Thoracic aorta (tissue), 2 donors: ENCODE results near the gene SHANK3. TPM values are rescaled to one million over a fixed set of nuclear protein-coding genes. Genes with fewer than 3 reads are reported as not detected.
A peak's percentile ranks its signal among the peaks of the same experiment; 100 is the strongest.

Experiments used
- ATAC-seq: fragments of 150-250 bp; one replicate; pipeline ENCODE4 v1.8.0; 2017; ENCODE audit warnings: low read depth; ENCODE audit not compliant: insufficient number of reproducible peaks, low FRiP score
- DNase-seq: peaks from one replicate; pipeline ENCODE4 v3.0.0-alpha.2; 2020; ENCODE audit warnings: low spot score
- H3K27ac ChIP-seq, 2 donors: fragments of 200-600 bp; sonication (generic); 1 replicate in 1 of 2; 2 replicates in 1 of 2; pipeline ENCODE4 v1.5.1; 2016; ENCODE audit warnings: mild to moderate bottlenecking in 2 of 2, moderate library complexity in 2 of 2
- H3K27me3 ChIP-seq: fragments of 200-600 bp; sonication (generic); replicated peaks from 2 replicates; pipeline ENCODE4 v1.6.0; 2016; ENCODE audit warnings: mild to moderate bottlenecking; ENCODE audit not compliant: insufficient read depth
- H3K36me3 ChIP-seq: fragments of 200-600 bp; sonication (generic); one replicate; pipeline ENCODE4 v1.5.1; 2016
- H3K4me1 ChIP-seq, 2 donors: fragments of 200-600 bp; sonication (generic); 1 replicate in 1 of 2; 2 replicates in 1 of 2; pipeline versions ENCODE4 v1.5.1 to v1.6.0; 2016; ENCODE audit warnings: low read depth in 2 of 2, mild to moderate bottlenecking in 1 of 2; ENCODE audit not compliant: control insufficient read depth in 1 of 2
- H3K4me3 ChIP-seq: fragments of 200-600 bp; sonication (generic); 2 replicates; pipeline ENCODE4 v1.5.1; 2016; ENCODE audit warnings: mild to moderate bottlenecking
- H3K9me3 ChIP-seq: fragments of 200-600 bp; sonication (generic); 2 replicates; pipeline ENCODE4 v1.5.1; 2016
- total RNA-seq, 2 donors: library from RNA; depleted of rRNA; stranded (reverse); fragments of >200 nt; gene quantifications; one replicate each; pipeline versions ENCODE4 v1.1.0 to v1.2.3, GENCODE V29; 2016
- TF ChIP-seq, protein P1 (sequence below): fragments of 200-600 bp; sonication (generic); IDR thresholded peaks from one replicate; pipeline ENCODE4 v1.5.1; 2019; ENCODE audit warnings: antibody characterized with exemption

The SHANK3 gene
- total RNA-seq, 2 donors from 2014 or later = 10.7 to 14.3 TPM

DNA sequence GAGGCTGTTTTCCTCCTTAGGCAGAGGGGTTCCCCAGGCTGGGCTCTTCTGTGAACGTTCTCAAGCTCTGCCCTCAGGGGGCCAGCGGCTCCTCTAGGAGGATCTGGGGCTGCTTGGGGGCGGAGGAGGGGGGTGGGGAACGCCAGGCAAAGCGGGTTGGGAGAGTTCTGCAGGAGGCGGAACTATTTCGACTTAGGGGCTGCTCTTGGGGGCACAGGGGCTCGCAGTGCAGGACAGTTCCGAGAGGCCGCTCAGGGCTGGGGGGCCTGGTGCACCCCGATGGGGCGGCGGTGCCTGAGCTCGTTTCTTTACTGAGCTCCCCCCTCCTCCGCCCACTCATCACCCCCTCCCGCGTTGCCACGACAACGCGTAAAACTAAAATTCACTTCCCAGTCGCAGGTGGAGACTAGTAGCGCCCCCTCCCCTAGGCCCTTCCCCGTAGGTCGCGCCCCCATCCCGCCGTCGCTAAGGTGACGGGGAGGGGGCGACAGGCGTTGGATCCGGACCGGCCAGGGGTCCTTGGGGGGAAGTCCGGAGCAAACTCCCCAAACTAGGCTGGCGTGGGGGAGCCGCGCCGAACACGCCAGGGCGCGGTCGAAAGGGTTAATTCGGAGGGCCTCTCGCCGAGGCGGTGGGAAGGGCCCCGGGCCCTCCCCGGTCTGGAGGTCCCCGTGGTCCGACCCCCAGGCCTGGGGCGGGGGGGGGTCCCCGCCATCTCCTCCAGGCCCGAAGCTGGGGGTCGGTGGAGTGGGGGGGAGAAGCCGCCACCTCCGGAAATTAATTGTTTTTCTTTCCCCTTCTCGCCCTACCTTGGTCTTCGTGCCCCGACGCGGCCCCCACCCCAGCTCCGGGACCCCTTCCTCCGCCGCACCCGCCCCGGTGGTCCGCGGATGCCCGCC is 857 bp downstream of the SHANK3 start:
- Histone ChIP-seq H3K36me3 (no peaks in the 10 kb centered on the region), H3K4me3 (peak overlapping the region; percentile 63), H3K27ac (no peak overlapping the region), H3K4me1 (peaks cover 6% of the 10 kb centered on the region in 2 donors), H3K27me3 (peaks cover 5% of the 10 kb centered on the region), H3K9me3 (no peaks in the 10 kb centered on the region)
- no peak for ATAC-seq
- TF ChIP-seq, protein P1, sequence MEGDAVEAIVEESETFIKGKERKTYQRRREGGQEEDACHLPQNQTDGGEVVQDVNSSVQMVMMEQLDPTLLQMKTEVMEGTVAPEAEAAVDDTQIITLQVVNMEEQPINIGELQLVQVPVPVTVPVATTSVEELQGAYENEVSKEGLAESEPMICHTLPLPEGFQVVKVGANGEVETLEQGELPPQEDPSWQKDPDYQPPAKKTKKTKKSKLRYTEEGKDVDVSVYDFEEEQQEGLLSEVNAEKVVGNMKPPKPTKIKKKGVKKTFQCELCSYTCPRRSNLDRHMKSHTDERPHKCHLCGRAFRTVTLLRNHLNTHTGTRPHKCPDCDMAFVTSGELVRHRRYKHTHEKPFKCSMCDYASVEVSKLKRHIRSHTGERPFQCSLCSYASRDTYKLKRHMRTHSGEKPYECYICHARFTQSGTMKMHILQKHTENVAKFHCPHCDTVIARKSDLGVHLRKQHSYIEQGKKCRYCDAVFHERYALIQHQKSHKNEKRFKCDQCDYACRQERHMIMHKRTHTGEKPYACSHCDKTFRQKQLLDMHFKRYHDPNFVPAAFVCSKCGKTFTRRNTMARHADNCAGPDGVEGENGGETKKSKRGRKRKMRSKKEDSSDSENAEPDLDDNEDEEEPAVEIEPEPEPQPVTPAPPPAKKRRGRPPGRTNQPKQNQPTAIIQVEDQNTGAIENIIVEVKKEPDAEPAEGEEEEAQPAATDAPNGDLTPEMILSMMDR = no peak
- DNase-seq = no peak

DNA sequence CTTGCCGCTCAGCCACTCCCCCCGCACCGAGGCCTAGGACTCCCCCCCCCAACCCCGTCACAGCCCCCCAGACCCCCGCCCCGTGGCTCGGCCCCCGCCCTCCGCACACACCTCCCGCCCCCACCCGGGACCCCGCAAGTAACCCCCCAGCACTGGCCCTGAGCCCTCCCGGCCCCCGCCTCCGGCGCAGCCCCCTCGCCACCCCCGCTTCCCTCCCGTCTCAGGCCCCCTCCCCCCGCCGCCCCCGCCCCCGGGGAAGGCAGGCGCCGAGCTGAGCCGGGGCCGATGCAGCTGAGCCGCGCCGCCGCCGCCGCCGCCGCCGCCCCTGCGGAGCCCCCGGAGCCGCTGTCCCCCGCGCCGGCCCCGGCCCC is 1.5 kb downstream of the SHANK3 start:
- Histone ChIP-seq H3K36me3 (no peaks in the 10 kb centered on the region), H3K27ac (no peak overlapping the region), H3K9me3 (no peaks in the 10 kb centered on the region), H3K27me3 (peaks cover 5% of the 10 kb centered on the region), H3K4me3 (peak overlapping the region; percentile 63), H3K4me1 (peaks cover 6% of the 10 kb centered on the region in 2 donors)
- ATAC-seq = no peak
- TF ChIP-seq, protein P1 = no peak
- no peak for DNase-seq

DNA sequence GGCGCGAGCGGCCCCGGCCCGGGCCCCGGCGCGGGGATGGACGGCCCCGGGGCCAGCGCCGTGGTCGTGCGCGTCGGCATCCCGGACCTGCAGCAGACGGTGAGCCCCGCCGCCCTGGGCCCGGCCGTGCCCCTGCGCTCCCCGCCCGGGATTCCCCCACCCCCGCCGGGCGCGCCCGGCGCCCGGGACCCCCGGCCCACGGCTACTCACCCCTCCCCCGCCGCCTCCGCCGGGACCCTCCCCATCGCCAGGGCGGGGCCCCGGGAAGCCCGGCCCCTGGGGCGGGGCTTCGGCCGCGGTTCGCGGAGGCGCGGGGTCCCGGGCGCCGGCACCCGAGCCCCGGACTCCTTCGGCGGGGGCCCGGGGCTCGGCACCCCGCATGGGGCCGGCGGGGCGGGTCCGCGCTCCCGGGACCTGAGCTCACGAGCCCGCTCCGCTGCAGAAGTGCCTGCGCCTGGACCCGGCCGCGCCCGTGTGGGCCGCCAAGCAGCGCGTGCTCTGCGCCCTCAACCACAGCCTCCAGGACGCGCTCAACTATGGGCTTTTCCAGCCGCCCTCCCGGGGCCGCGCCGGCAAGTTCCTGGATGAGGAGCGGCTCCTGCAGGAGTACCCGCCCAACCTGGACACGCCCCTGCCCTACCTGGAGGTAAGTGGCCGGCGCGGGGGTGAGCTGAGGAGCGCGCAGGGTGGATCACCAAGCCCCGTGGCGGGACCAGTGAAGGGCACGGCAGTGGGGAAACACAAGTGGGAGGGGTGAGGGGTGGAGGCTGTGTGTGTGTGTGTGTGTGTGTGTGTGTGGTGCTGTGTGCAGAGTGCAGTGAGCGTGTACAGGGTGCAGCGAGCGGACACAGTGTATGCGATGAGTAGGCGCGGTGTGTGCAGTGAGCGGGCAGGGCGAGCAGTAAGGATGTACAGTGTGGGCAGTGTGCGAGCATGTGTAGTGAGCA is 2.3 kb downstream of the SHANK3 start:
- H3K4me3 ChIP-seq = peak overlapping the region; percentile 62
- ATAC-seq (no peak), DNase-seq (no peak)
- peaks cover 5% of the 10 kb centered on the region for H3K27me3 ChIP-seq
- no peaks in the 10 kb centered on the region for H3K36me3 ChIP-seq
- peaks cover 6% of the 10 kb centered on the region in 2 donors for H3K4me1 ChIP-seq
- TF ChIP-seq, protein P1 = no peak
- H3K9me3 ChIP-seq = no peaks in the 10 kb centered on the region
- no peak overlapping the region for H3K27ac ChIP-seq

DNA sequence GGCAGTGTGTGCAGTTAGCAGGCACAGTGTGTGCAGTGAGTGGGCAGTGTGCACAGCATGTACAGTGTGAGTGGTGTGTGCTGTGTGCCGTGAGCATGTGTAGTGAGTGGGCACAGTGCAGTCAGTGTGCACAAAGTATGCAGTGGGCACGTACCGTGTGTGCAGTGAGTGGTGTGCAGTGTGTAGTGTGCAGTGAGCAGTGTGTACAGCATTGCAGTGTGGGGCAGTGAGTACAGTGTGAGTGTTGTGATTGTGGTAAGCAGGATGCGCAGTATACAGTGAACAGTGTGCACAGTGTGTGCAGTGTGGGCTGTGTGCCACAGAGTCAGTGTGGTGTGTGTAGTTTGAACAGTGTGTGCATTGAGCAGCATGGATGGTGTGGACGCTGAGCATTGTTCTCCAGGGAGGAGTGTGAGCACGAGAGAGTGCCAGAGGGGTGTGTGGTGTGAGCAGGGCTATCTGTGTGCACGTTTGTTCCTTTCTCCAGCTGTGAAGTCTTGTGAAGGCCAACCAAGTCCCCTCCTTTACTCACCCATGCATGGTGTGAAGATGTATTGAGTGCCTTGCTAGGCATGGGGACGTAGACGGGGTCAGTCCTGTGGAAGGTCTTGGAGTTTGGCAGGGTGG is 3.0 kb downstream of the SHANK3 start:
- ATAC-seq (no peak), DNase-seq (no peak)
- TF ChIP-seq, protein P1 = no peak
- Histone ChIP-seq H3K36me3 (no peaks in the 10 kb centered on the region), H3K9me3 (no peaks in the 10 kb centered on the region), H3K27me3 (peaks cover 5% of the 10 kb centered on the region), H3K4me1 (peaks cover 6% of the 10 kb centered on the region in 2 donors), H3K27ac (no peak overlapping the region), H3K4me3 (no peak overlapping the region)
